GM12891 (cell line): Measurements from ENCODE around the gene LAPTM4A.

Experiments used
- DNase-seq: peaks from one replicate; pipeline ENCODE4 v3.0.0; 2011; ENCODE audit warnings: low spot score; ENCODE audit not compliant: insufficient read length
- FAIRE-seq: peaks from 2 replicates; lab custom pipeline; 2011; peaks lifted over from hg19 to GRCh38; lab: Jason Lieb, UNC
- PAX5 ChIP-seq: IDR thresholded peaks from 2 replicates; pipeline ENCODE4 v1.6.1; 2011; ENCODE audit warnings: low read length, moderate library complexity, mild to moderate bottlenecking; ENCODE audit not compliant: insufficient read depth, severe bottlenecking
- POLR2A ChIP-seq: IDR thresholded peaks from 2 replicates; pipeline ENCODE4 v1.6.1; 2011; ENCODE audit warnings: low read depth, low read length, control low read depth
- POLR2AphosphoS5 ChIP-seq: IDR thresholded peaks from 2 replicates; pipeline ENCODE4 v1.6.1; 2011; ENCODE audit warnings: low read depth, low read length, control low read depth
- POU2F2 ChIP-seq: IDR thresholded peaks from 2 replicates; pipeline ENCODE4 v1.6.1; 2011; ENCODE audit warnings: low read depth, mild to moderate bottlenecking, control low read depth, low read length, moderate library complexity
- SPI1 ChIP-seq: IDR thresholded peaks from 2 replicates; pipeline ENCODE4 v1.6.1; 2011; ENCODE audit warnings: low read depth, low read length, control low read depth
- TAF1 ChIP-seq: IDR thresholded peaks from 2 replicates; pipeline ENCODE4 v1.6.1; 2011; ENCODE audit warnings: low read depth, low read length, control low read depth

The LAPTM4A gene

DNA sequence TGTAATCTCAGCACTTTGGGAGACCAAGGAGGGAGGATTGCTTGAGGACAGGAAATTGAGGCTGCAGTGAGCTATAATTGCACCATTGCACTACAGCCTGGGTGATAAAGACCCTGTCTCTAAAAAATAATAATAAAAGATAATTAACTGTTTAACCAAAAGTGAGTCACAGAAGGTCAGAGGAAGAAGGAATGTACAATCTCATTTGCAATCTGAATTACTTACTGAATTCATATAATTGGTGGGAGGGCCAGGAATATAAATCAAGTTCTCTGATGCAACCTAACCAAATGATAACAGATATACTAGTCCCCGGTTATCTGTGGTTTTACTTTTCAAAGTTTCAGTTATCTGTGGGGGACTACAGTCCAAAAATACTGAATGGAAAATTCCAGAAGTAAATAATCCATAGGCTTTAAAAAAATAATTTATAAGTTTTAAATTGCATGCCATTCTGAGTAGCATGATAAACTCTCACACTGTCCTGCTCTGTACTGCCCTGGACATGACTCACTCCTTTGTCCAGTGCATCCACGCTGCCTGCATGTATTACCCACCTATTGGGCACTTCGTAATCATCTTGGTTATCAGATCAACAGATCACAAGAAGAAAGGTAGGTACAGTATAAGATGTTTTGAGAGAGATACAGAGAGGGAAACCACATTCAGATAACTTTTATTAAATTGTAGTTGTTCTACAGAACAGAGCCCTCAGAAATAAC, 26.2 kb downstream of the LAPTM4A start:
- no peak for DNase-seq
- FAIRE-seq: no peak
- TF ChIP-seq SPI1 (no peak), PAX5 (no peak), POLR2A (no peak), POU2F2 (no peak), POLR2AphosphoS5 (no peak), TAF1 (no peak)

DNA sequence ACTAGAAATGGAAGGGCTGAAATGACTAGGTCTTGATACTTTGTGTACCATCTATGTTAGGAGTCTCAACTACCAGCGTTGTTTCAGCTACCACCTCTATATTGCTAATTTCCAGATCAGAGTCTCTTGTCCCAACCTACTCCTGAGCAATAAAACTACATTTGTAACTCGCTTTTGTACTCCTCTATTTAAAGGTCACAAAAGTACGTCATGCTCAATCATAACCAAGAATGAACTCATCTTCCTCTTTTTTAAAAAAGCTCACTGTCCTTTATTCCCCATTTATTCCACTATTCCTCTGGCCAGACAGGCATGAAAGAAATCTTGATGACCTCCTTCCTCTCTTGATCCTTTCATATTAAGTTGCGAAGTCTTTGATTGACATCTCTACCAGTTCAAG, 27.7 kb downstream of the LAPTM4A start:
- DNase-seq (no peak), FAIRE-seq (no peak)
- no peak for TF ChIP-seq POLR2AphosphoS5

- no peak for TF ChIP-seq SPI1
- no peak for TF ChIP-seq POU2F2
- no peak for TF ChIP-seq POLR2A
- TF ChIP-seq TAF1: no peak
- no peak for TF ChIP-seq POLR2AphosphoS5
- TF ChIP-seq PAX5: no peak
- FAIRE-seq: no peak
Observed at GRCh38 chr2:20021405-20022009, 29.9 kb downstream of the LAPTM4A start.

DNA sequence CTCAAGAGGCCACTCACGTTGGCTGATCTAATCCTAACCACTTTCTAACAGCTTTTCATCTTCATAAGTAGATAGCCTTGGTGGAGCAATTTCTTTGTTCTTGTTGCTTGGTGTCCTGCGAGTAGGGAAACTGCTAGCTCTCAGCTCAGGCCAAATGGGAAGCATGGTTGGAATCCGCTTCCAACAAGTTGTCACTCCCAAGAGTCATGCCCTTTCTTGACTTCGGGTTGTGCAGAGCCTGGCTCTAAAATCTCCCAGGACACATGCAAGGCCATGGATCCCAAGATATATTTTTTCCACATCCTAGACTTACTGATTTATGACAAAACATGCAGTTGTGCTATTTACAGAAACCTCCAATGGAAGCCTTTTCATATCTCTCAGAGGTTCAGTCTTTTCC, 31.7 kb downstream of the LAPTM4A start:
- TF ChIP-seq SPI1 (no peak), POU2F2 (no peak), TAF1 (no peak), POLR2AphosphoS5 (no peak), POLR2A (no peak), PAX5 (no peak)
- no peak for DNase-seq
- FAIRE-seq: no peak

More at GRCh38 chr2:20021405-20022009, 29.9 kb downstream of the LAPTM4A start:
- no peak for DNase-seq

- TF ChIP-seq POU2F2: no peak
- no peak for TF ChIP-seq PAX5
- no peak for TF ChIP-seq POLR2AphosphoS5
- DNase-seq (no peak), FAIRE-seq (no peak)
Observed at GRCh38 chr2:20018601-20019152, 32.8 kb downstream of the LAPTM4A start.

- no peak for FAIRE-seq
- TF ChIP-seq PAX5 (no peak), TAF1 (no peak), SPI1 (no peak), POLR2AphosphoS5 (no peak), POLR2A (no peak), POU2F2 (no peak)
- no peak for DNase-seq
Observed at GRCh38 chr2:20016346-20016745, 35.1 kb downstream of the LAPTM4A start.

DNA sequence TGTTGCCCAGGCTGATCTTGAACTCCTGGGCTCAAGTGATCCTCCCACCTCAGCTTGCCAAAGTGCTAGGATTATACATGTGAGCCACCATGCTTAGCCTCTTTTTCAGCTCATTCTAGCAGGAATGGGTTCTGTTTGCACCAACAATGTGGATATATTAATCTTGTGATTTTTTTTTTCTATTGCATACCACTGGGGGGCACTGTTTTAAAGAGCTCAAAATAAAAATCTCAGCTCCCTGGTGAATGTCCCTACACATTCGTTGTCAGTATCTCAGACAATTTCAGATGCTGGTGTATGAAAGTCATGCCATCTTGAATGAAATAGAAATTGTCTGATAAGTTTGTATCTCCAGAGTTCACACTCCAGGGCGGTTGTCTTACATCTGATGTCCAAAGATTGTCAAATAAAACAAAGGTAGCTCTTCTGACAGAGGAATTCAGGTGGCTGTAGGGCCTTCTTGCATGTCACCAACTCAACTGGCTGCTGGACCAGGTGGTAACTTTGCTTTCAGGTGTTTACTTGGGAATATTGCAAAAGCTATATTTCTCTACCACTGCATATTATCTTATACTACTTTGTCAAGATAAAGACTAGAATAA, 35.8 kb downstream of the LAPTM4A start:
- FAIRE-seq (peak; percentile 47), DNase-seq (peak; percentile 24)
- no peak for TF ChIP-seq SPI1
- no peak for TF ChIP-seq POLR2AphosphoS5

- no peak for FAIRE-seq
- no peak for DNase-seq
- no peak for TF ChIP-seq SPI1
- no peak for TF ChIP-seq TAF1
- TF ChIP-seq PAX5: no peak
- no peak for TF ChIP-seq POU2F2
Observed at GRCh38 chr2:20013126-20013849, 38.1 kb downstream of the LAPTM4A start.

GRCh38 chr2:20012282-20013125, 38.9 kb downstream of the LAPTM4A start, which contains the start of gene MATN3:
TSS of gene MATN3 (minus strand) at chr2:20012668. CDS start at chr2:20012631, 37 bp downstream.
- TF ChIP-seq POU2F2: no peak
- no peak for TF ChIP-seq TAF1
- TF ChIP-seq POLR2A: no peak
- TF ChIP-seq SPI1: no peak
- TF ChIP-seq PAX5: no peak
- TF ChIP-seq POLR2AphosphoS5: no peak
- FAIRE-seq (no peak), DNase-seq (no peak)

DNA sequence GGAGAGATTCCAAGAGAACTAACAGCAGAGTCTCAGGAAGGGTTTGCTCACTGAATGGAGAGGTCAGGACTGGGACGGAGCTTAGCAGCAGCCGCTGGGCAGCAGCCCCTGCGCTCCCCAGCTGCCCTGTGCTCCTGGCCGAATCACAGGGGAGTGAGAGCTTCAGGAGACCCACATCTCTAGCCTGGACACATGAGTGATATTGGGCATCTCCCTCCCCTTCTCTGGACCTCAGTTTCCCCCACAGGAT, 39.5 kb downstream of the LAPTM4A start:
- no peak for TF ChIP-seq POLR2A
- TF ChIP-seq TAF1: no peak
- TF ChIP-seq POLR2AphosphoS5: no peak
- no peak for TF ChIP-seq PAX5
- TF ChIP-seq POU2F2: no peak
- no peak for TF ChIP-seq SPI1
- DNase-seq (no peak), FAIRE-seq (no peak)
